IMR-90 (cell line): ENCODE results near the gene DRC7. TPM values are rescaled to one million over a fixed set of nuclear protein-coding genes. Genes with fewer than 3 reads are reported as not detected.

Source experiments
- ATAC-seq: fragments of 200-7000 bp; cut with Tn5 transposase; 2 replicates; pipeline ENCODE4 v1.9.1; 2020; ENCODE audit warnings: low read depth, mild to moderate bottlenecking, moderate library complexity
- BruUV-seq: library from RNA; stranded (reverse); fragments of 400-500 nt; replicated peaks from 2 replicates; lab custom pipeline; 2021; lab: Mats Ljungman, UMichigan
- CTCF ChIA-PET: fragments of 300-600 bp; formaldehyde crosslinking; extraction: SDS; loops from one replicate; lab custom pipeline; 2021; ENCODE audit warnings: antibody characterized with exemption; lab: Yijun Ruan, JAX
- POLR2A ChIA-PET: fragments of 300-600 bp; sonication (Branson Sonifier 250); formaldehyde crosslinking; loops from one replicate; lab custom pipeline; 2022; ENCODE audit warnings: antibody characterized with exemption; ENCODE audit not compliant: unreplicated experiment; lab: Charles Lee
- DNase-seq: peaks from one replicate; pipeline ENCODE4 v3.0.0; 2013
- H2AFZ ChIP-seq: replicated peaks from 2 replicates; pipeline ENCODE3; 2013; ENCODE audit warnings: low read length, mild to moderate bottlenecking; ENCODE audit not compliant: poor library complexity
- H2AK5ac ChIP-seq: 2 replicates; pipeline ENCODE4 v1.6.1; 2013; ENCODE audit warnings: low read depth, low read length, inconsistent platforms
- H2AK9ac ChIP-seq: replicated peaks from 2 replicates; pipeline ENCODE3; 2013; ENCODE audit warnings: mild to moderate bottlenecking, low read depth, low read length, moderate library complexity; ENCODE audit not compliant: poor library complexity
- H2BK120ac ChIP-seq: 2 replicates; pipeline ENCODE4 v1.6.1; 2013; ENCODE audit warnings: low read depth, low read length, inconsistent platforms
- H2BK15ac ChIP-seq: 3 replicates; pipeline ENCODE4 v1.6.1; 2013; ENCODE audit warnings: low read depth, low read length, inconsistent platforms
- H2BK20ac ChIP-seq: 2 replicates; pipeline ENCODE4 v1.6.1; 2013; ENCODE audit warnings: low read depth, mild to moderate bottlenecking, inconsistent platforms, low read length, moderate library complexity
- H2BK5ac ChIP-seq: 2 replicates; pipeline ENCODE4 v1.6.1; 2013; ENCODE audit warnings: mild to moderate bottlenecking, low read depth, low read length, inconsistent platforms; ENCODE audit not compliant: poor library complexity, severe bottlenecking
- H3K14ac ChIP-seq: replicated peaks from 2 replicates; pipeline ENCODE4 v1.6.1; 2013; ENCODE audit warnings: low read depth, low read length, inconsistent platforms
- H3K18ac ChIP-seq: 2 replicates; pipeline ENCODE4 v1.6.1; 2013; ENCODE audit warnings: low read depth, low read length, control low read depth
- H3K23ac ChIP-seq: 2 replicates; pipeline ENCODE4 v1.6.1; 2013; ENCODE audit warnings: low read depth, low read length, inconsistent platforms
- H3K27ac ChIP-seq: 2 replicates; pipeline ENCODE4 v1.5.1; 2013; ENCODE audit warnings: mild to moderate bottlenecking, control low read depth, low read length; ENCODE audit not compliant: insufficient read depth
- H3K27me3 ChIP-seq: 2 replicates; pipeline ENCODE4 v1.6.1; 2013; ENCODE audit warnings: low read length; ENCODE audit not compliant: control insufficient read depth, insufficient read depth
- H3K36me3 ChIP-seq: 2 replicates; pipeline ENCODE4 v1.6.1; 2013; ENCODE audit warnings: low read length, mixed read lengths; ENCODE audit not compliant: control insufficient read depth, insufficient read depth
- H3K4ac ChIP-seq: 2 replicates; pipeline ENCODE4 v1.6.1; 2013; ENCODE audit warnings: low read depth, low read length, inconsistent platforms
- H3K4me1 ChIP-seq: 2 replicates; pipeline ENCODE4 v1.6.1; 2013; ENCODE audit warnings: low read length, mixed read lengths; ENCODE audit not compliant: control insufficient read depth, insufficient read depth
- H3K4me2 ChIP-seq: 2 replicates; pipeline ENCODE4 v1.6.1; 2013; ENCODE audit warnings: low read depth, mild to moderate bottlenecking, control low read depth, low read length, moderate library complexity
- H3K4me3 ChIP-seq: 2 replicates; pipeline ENCODE4 v1.5.1; 2013; ENCODE audit warnings: low read depth, mild to moderate bottlenecking, control low read depth, low read length, moderate library complexity; ENCODE audit not compliant: insufficient read depth
- H3K56ac ChIP-seq: 2 replicates; pipeline ENCODE4 v1.6.1; 2013; ENCODE audit warnings: low read length, inconsistent platforms; ENCODE audit not compliant: insufficient read depth; ENCODE audit errors: extremely low read depth
- H3K79me1 ChIP-seq, 2 experiments: 2 replicates each; pipeline ENCODE4 v1.6.1; 2013; ENCODE audit warnings: low read length in 2 of 2, inconsistent platforms in 1 of 2, low read depth in 1 of 2
- H3K9ac ChIP-seq: 2 replicates; pipeline ENCODE4 v1.6.1; 2013; ENCODE audit warnings: low read depth, low read length, control low read depth
- H3K9me1 ChIP-seq: 2 replicates; pipeline ENCODE4 v1.6.1; 2013; ENCODE audit warnings: low read length, inconsistent platforms; ENCODE audit not compliant: insufficient read depth
- H3K9me3 ChIP-seq: 2 replicates; pipeline ENCODE4 v1.6.1; 2013; ENCODE audit warnings: low read length; ENCODE audit not compliant: control insufficient read depth, insufficient read depth
- H4K20me1 ChIP-seq: 2 replicates; pipeline ENCODE4 v1.6.1; 2013; ENCODE audit warnings: low read length, inconsistent platforms; ENCODE audit not compliant: insufficient read depth
- H4K5ac ChIP-seq: 2 replicates; pipeline ENCODE4 v1.6.1; 2013; ENCODE audit warnings: mild to moderate bottlenecking, low read depth, low read length, control low read depth
- H4K8ac ChIP-seq, 2 experiments: 2 replicates each; pipeline ENCODE4 v1.6.1; 2013; ENCODE audit warnings: low read depth in 2 of 2, low read length in 2 of 2, control low read depth in 1 of 2, inconsistent platforms in 1 of 2
- H4K91ac ChIP-seq: 2 replicates; pipeline ENCODE4 v1.6.1; 2013; ENCODE audit warnings: low read depth, low read length, inconsistent platforms; ENCODE audit not compliant: insufficient read depth
- BHLHE40 ChIP-seq: fragments of 150-350 bp; IDR thresholded peaks from 2 replicates; pipeline ENCODE4 v1.6.1; 2016; ENCODE audit warnings: mild to moderate bottlenecking, low read depth, low read length
- CEBPB ChIP-seq: IDR thresholded peaks from 2 replicates; pipeline ENCODE4 v1.6.1; 2012; ENCODE audit warnings: low read depth, low read length, improper control_type of control experiment
- CHD1 ChIP-seq: IDR thresholded peaks from 2 replicates; pipeline ENCODE4 v1.6.1; 2012; ENCODE audit warnings: low read depth, low read length, improper control_type of control experiment
- CTCF ChIP-seq: conservative IDR thresholded peaks from 2 replicates; pipeline ENCODE4 v1.5.1; 2012; ENCODE audit warnings: mild to moderate bottlenecking, low read depth, low read length, improper control_type of control experiment
- ELK1 ChIP-seq: fragments of 150-350 bp; IDR thresholded peaks from 2 replicates; pipeline ENCODE4 v1.6.1; 2016; ENCODE audit warnings: low read depth, mild to moderate bottlenecking, low read length, moderate library complexity, borderline replicate concordance
- FOS ChIP-seq: fragments of 150-350 bp; IDR thresholded peaks from 2 replicates; pipeline ENCODE4 v1.6.1; 2016; ENCODE audit warnings: low read depth, low read length
- MAFK ChIP-seq: IDR thresholded peaks from 2 replicates; pipeline ENCODE4 v1.6.1; 2012; ENCODE audit warnings: low read depth, low read length, improper control_type of control experiment
- MAZ ChIP-seq: IDR thresholded peaks from 2 replicates; pipeline ENCODE4 v1.6.1; 2012; ENCODE audit warnings: low read depth, mild to moderate bottlenecking, low read length, improper control_type of control experiment, moderate library complexity, borderline replicate concordance
- MXI1 ChIP-seq: IDR thresholded peaks from 2 replicates; pipeline ENCODE4 v1.6.1; 2012; ENCODE audit warnings: low read depth, mild to moderate bottlenecking, low read length, moderate library complexity, borderline replicate concordance
- NFE2L2 ChIP-seq: fragments of 150-350 bp; IDR thresholded peaks from 2 replicates; pipeline ENCODE4 v1.6.1; 2016; ENCODE audit warnings: low read depth, mild to moderate bottlenecking, low read length
- POLR2A ChIP-seq: IDR thresholded peaks from 2 replicates; pipeline ENCODE4 v1.6.1; 2012; ENCODE audit warnings: mild to moderate bottlenecking, low read depth, low read length
- RAD21 ChIP-seq: IDR thresholded peaks from 2 replicates; pipeline ENCODE4 v1.6.1; 2012; ENCODE audit warnings: low read length, improper control_type of control experiment
- RCOR1 ChIP-seq: IDR thresholded peaks from 2 replicates; pipeline ENCODE4 v1.6.1; 2012; ENCODE audit warnings: mild to moderate bottlenecking, low read length, improper control_type of control experiment; ENCODE audit not compliant: insufficient replicate concordance
- RFX5 ChIP-seq: IDR thresholded peaks from 2 replicates; pipeline ENCODE4 v1.8.0; 2012; ENCODE audit warnings: low read depth, mild to moderate bottlenecking, low read length, moderate library complexity
- SMC3 ChIP-seq: fragments of 150-350 bp; IDR thresholded peaks from 2 replicates; pipeline ENCODE4 v1.6.1; 2016; ENCODE audit warnings: low read depth, mild to moderate bottlenecking, antibody characterized with exemption, low read length, moderate library complexity
- USF2 ChIP-seq: fragments of 150-350 bp; IDR thresholded peaks from 2 replicates; pipeline ENCODE4 v1.6.1; 2017; ENCODE audit warnings: mild to moderate bottlenecking, antibody characterized with exemption, low read length, low read depth
- WGBS, 2 experiments: methylation state at CpG; one replicate each; pipeline versions ENCODE4 v1.1.5 to v1.1.7; 2013; ENCODE audit warnings: missing lambda C conversion rate in 2 of 2; ENCODE audit not compliant: insufficient read length in 1 of 2; ENCODE audit errors: extremely low coverage in 2 of 2; 5-methylcytosine and 5-hydroxymethylcytosine counted together
- dilution Hi-C: fragments of 300-500 bp; cut with HindIII; formaldehyde crosslinking; loops from one replicate; pipeline ENCODE4 v1.14.3; 2018; ENCODE audit warnings: low sequenced_read_pairs; ENCODE audit not compliant: unreplicated experiment
- in situ Hi-C: fragments of 300-500 bp; cut with MboI; formaldehyde crosslinking; loops from 3 replicates; pipeline ENCODE4 v1.14.3; 2019; ENCODE audit warnings: low sequenced_read_pairs, inconsistent platforms, mixed read lengths
- intact Hi-C: fragments of 100-400 bp; cut with micrococcal nuclease; formaldehyde crosslinking; loops from 2 replicates; pipeline ENCODE4 v1.10.0; 2022
- polyA plus RNA-seq, 3 experiments: library from polyadenylated mRNA; depleted of rRNA; stranded (reverse); fragments of >200 nt; gene quantifications; 2 replicates each; pipeline ENCODE4 v1.2.3, GENCODE V29; 2012; ENCODE audit warnings: low replicate concordance in 1 of 3
- total RNA-seq: library from RNA; depleted of rRNA; stranded (reverse); fragments of >200 nt; gene quantifications from 2 replicates; pipeline ENCODE4 v1.2.3, GENCODE V29; 2012

DRC7 gene
- total and polyA plus RNA-seq, 2 of the 4 experiments (the other 2 are of a cell fraction), result not detected

- Histone ChIP-seq H2AFZ (no peak overlapping the region), H3K79me1 (no peaks in the 10 kb centered on the region), H4K5ac (no peak overlapping the region), H3K56ac (no peak overlapping the region), H3K27me3 (peaks cover 5% of the 10 kb centered on the region), H3K18ac (no peak overlapping the region), H4K91ac (no peak overlapping the region), H3K36me3 (no peaks in the 10 kb centered on the region), H3K23ac (no peak overlapping the region), H3K4ac (no peak overlapping the region), H3K9me3 (no peaks in the 10 kb centered on the region), H3K4me1 (no peaks in the 10 kb centered on the region), H2AK9ac (no peak overlapping the region), H3K4me3 (no peak overlapping the region), H2BK5ac (peak overlapping the region; percentile 13), H3K9ac (no peak overlapping the region), H2AK5ac (no peak overlapping the region), H4K20me1 (no peaks in the 10 kb centered on the region), H3K4me2 (no peak overlapping the region), H3K9me1 (no peaks in the 10 kb centered on the region), H2BK15ac (no peak overlapping the region), H2BK20ac (no peak overlapping the region), H3K27ac (no peak overlapping the region), H4K8ac (no peak overlapping the region), H3K14ac (no peak overlapping the region), H2BK120ac (no peak overlapping the region)
- intact Hi-C loops, result no loop called here
- in situ Hi-C loops, result no loop called here
- no peak for TF ChIP-seq POLR2A
- no peak for TF ChIP-seq CTCF
- no peak for TF ChIP-seq USF2
- TF ChIP-seq MXI1, result no peak
- TF ChIP-seq RFX5, result no peak
- no peak for TF ChIP-seq BHLHE40
- no peak for TF ChIP-seq FOS
- TF ChIP-seq CEBPB, result no peak
- TF ChIP-seq ELK1, result no peak
- TF ChIP-seq NFE2L2, result no peak
- no peak for TF ChIP-seq SMC3
- TF ChIP-seq MAFK, result no peak
- TF ChIP-seq RAD21, result no peak
- no peak for TF ChIP-seq CHD1
- no peak for TF ChIP-seq RCOR1
- TF ChIP-seq MAZ, result no peak
- dilution Hi-C loops, result no loop called here
- ATAC-seq, result no peak
- no TSS peak for BruUV-seq
- 83% methylated on average over 1 of the region's 1 CpG; no CpG with 5 or more reads in 1 of the 2 experiments for WGBS, 2 experiments
- ChIA-PET CTCF (no interaction called here), POLR2A (no interaction called here)
- no peak for DNase-seq
Measured at GRCh38 chr16:57729182-57729484, 34.5 kb downstream of the DRC7 start.
